ENCODE data around the gene RCOR2.

GRCh38 chr11:63929616-63930015, 12.7 kb upstream of the RCOR2 start:
- TF ChIP-seq CTCF (IDR thresholded peaks at IDR 0.05) (no peak), POLR2A (IDR thresholded peaks at IDR 0.05) (no peak), POLR2AphosphoS5 (IDR thresholded peaks at IDR 0.05) (no peak)

Data from prostate gland (tissue), 2 donors.